Kidney (tissue), 14 donors: ENCODE data around the gene FKBP10. TPM values are rescaled to one million over a fixed set of nuclear protein-coding genes. Genes with fewer than 3 reads are reported as not detected.
A peak's percentile ranks its signal among the peaks of the same experiment; 100 is the strongest.

ENCODE experiments used
- DNase-seq, 5 donors: peaks; one replicate each; pipeline ENCODE4 v3.0.0-alpha.2; 2013 to 2020
- FAIRE-seq: peaks from 2 replicates; lab custom pipeline; 2012; peaks lifted over from hg19 to GRCh38; lab: Jason Lieb, UNC
- H3K27ac ChIP-seq, 2 donors: one replicate each; pipeline ENCODE4 v1.7.0; 2013; ENCODE audit warnings: low read depth in 2 of 2, low read length in 2 of 2, inconsistent platforms in 1 of 2
- H3K27me3 ChIP-seq: one replicate; pipeline ENCODE4 v1.7.1; 2013; ENCODE audit warnings: low read length, inconsistent platforms; ENCODE audit not compliant: control insufficient read depth, insufficient read depth
- H3K36me3 ChIP-seq, 3 donors: one replicate each; pipeline versions ENCODE4 v1.7.0 to v1.7.1; 2013; ENCODE audit warnings: low read length in 3 of 3, control low read depth in 1 of 3, inconsistent platforms in 1 of 3; ENCODE audit not compliant: insufficient read depth in 3 of 3, control insufficient read depth in 2 of 3
- H3K4me1 ChIP-seq, 3 donors: one replicate each; pipeline versions ENCODE4 v1.7.0 to v1.7.1; 2013; ENCODE audit warnings: low read length in 3 of 3, inconsistent platforms in 1 of 3, low read depth in 1 of 3; ENCODE audit not compliant: control insufficient read depth in 2 of 3, insufficient read depth in 2 of 3
- H3K4me3 ChIP-seq, 3 donors: one replicate each; pipeline versions ENCODE4 v1.7.0 to v1.8.1; 2013; ENCODE audit warnings: low read length in 3 of 3, control low read depth in 1 of 3, inconsistent platforms in 1 of 3
- H3K9ac ChIP-seq, 3 donors: one replicate each; pipeline versions ENCODE4 v1.7.0 to v1.7.1; 2013; ENCODE audit warnings: low read length in 3 of 3, control low read depth in 1 of 3, inconsistent platforms in 1 of 3
- H3K9me3 ChIP-seq, 3 donors: one replicate each; pipeline versions ENCODE4 v1.7.0 to v1.7.1; 2013; ENCODE audit warnings: low read length in 3 of 3, control low read depth in 1 of 3, inconsistent platforms in 1 of 3; ENCODE audit not compliant: control insufficient read depth in 2 of 3, insufficient read depth in 1 of 3
- CTCF ChIP-seq: IDR thresholded peaks from 3 replicates; pipeline ENCODE4 v1.5.1; 2012; ENCODE audit warnings: mild to moderate bottlenecking, moderate library complexity, borderline replicate concordance; ENCODE audit not compliant: insufficient read depth; ENCODE audit errors: extremely low read depth
- intact Hi-C: fragments of 100-400 bp; cut with DNase I; formaldehyde crosslinking; loops from one replicate; pipeline ENCODE4 v1.11.1; 2022
- polyA plus RNA-seq: library from polyadenylated mRNA; stranded (reverse); fragments of 350-450 nt; fragmentation: Illumina TruSeq; extraction: RNeasy Lipid Tissue Mini Kit (QIAGEN cat#74804); gene quantifications from one replicate; pipeline ENCODE4 v1.2.3, GENCODE V29; 2014; ENCODE audit warnings: low read depth, low replicate concordance; ENCODE audit not compliant: insufficient read depth
- total RNA-seq: library from RNA; stranded (reverse); fragmentation: NEBNext Ultra II Directional; extraction: Animal tissue kit (Norgen Biotek cat#: 25700); gene quantifications from one replicate; pipeline ENCODE4 v1.2.1, GENCODE V29; 2021
- donor health status: control.
- donor health status: control.
- donor health status: control.
- donor health status: control.
- donor health status: control.
- donor health status: DM: yes; HTN: yes; CAD: no.
- donor health status: Normal renal cell carcinoma (clear cell type).

The FKBP10 gene
- total and polyA plus RNA-seq, 2 donors from 2014 or later, result 19.6 to 38.3 TPM

- no peaks in the 10 kb centered on the region for H3K27me3 ChIP-seq
- H3K27ac ChIP-seq, result no peak overlapping the region
- no peak overlapping the region for H3K4me3 ChIP-seq
- no peak overlapping the region for H3K9ac ChIP-seq
- intact Hi-C loops, result loop anchor here (5.0 kb wide), 1 partner anchor 66 kb away; no protein-coding TSS in a partner anchor
- no peaks in the 10 kb centered on the region for H3K36me3 ChIP-seq
- H3K9me3 ChIP-seq, result no peaks in the 10 kb centered on the region
- no peak for TF ChIP-seq CTCF
- H3K4me1 ChIP-seq, result peaks cover 0 to 10% (median 9%) of the 10 kb centered on the region in 3 donors
- DNase-seq (peak in 3 of 5 donors; percentile 25 to 79 (median 64)), FAIRE-seq (no peak)
Measured at GRCh38 chr17:41803049-41804020, 9.5 kb upstream of the FKBP10 start.

GRCh38 chr17:41806685-41807445, 5.9 kb upstream of the FKBP10 start:
- no peak overlapping the region for H3K4me3 ChIP-seq
- FAIRE-seq (no peak), DNase-seq (no peak)
- H3K9me3 ChIP-seq, result no peaks in the 10 kb centered on the region
- H3K9ac ChIP-seq, result no peak overlapping the region
- intact Hi-C loops, result no loop called here
- H3K36me3 ChIP-seq, result no peaks in the 10 kb centered on the region
- no peak overlapping the region for H3K27ac ChIP-seq
- TF ChIP-seq CTCF, result no peak
- no peaks in the 10 kb centered on the region for H3K27me3 ChIP-seq
- H3K4me1 ChIP-seq, result peaks cover 0 to 13% (median 5%) of the 10 kb centered on the region in 3 donors

- Histone ChIP-seq H3K4me1 (peaks cover 0 to 23% (median 13%) of the 10 kb centered on the region in 3 donors), H3K36me3 (no peaks in the 10 kb centered on the region), H3K9ac (peak overlapping the region in 2 of 3 donors; percentile 22 to 58), H3K4me3 (peak overlapping the region; percentile 54 to 74 (median 59)), H3K9me3 (no peaks in the 10 kb centered on the region), H3K27me3 (no peaks in the 10 kb centered on the region), H3K27ac (peak overlapping the region; percentile 28 to 57)
- DNase-seq (peak in 3 of 5 donors; percentile 41 to 80 (median 77)), FAIRE-seq (no peak)
- TF ChIP-seq CTCF, result no peak
- intact Hi-C loops, result no loop called here
Measured at GRCh38 chr17:41810659-41811548, 1.9 kb upstream of the FKBP10 start.
